Adrenal gland (tissue), 12 donors: Measurements from ENCODE around the gene PCDHA2. TPM values are rescaled to one million over a fixed set of nuclear protein-coding genes. Genes with fewer than 3 reads are reported as not detected.
"Not testable (repeated sequence)": the region's sequence is repeated elsewhere in the genome, so short reads cannot be mapped to it uniquely, and the experiment has no call there.

Experiments
- DNase-seq, 7 donors: peaks; one replicate each; pipeline ENCODE4 v3.0.0-alpha.2; 2019 to 2020
- H3K27ac ChIP-seq, 5 donors: fragments of 200-600 bp; sonication (generic) in 4 of 5; 1 replicate in 3 of 5; 2 replicates in 2 of 5; pipeline versions ENCODE4 v1.5.1 to v1.8.0; 2016 to 2020; ENCODE audit warnings: mild to moderate bottlenecking in 1 of 5
- H3K27me3 ChIP-seq: fragments of 200-600 bp; 2 replicates; pipeline ENCODE4 v1.8.0; 2021
- H3K36me3 ChIP-seq, 2 donors: fragments of 200-600 bp; replicated peaks in 1 of 2; 1 replicate in 1 of 2; 2 replicates in 1 of 2; pipeline versions ENCODE4 v1.5.1 to v1.8.0; 2018 to 2022
- H3K4me1 ChIP-seq, 2 donors: fragments of 200-600 bp; replicated peaks in 1 of 2; 1 replicate in 1 of 2; 2 replicates in 1 of 2; pipeline versions ENCODE4 v1.5.1 to v1.8.0; 2018 to 2021
- H3K4me3 ChIP-seq, 4 donors: fragments of 200-600 bp; sonication (generic) in 3 of 4; one replicate each; pipeline ENCODE4 v1.5.1; 2016 to 2018
- H3K9me3 ChIP-seq, 3 donors: fragments of 200-600 bp; sonication (generic) in 1 of 3; replicated peaks in 1 of 3; 1 replicate in 2 of 3; 2 replicates in 1 of 3; pipeline versions ENCODE4 v1.5.1 to v1.8.0; 2016 to 2021
- CTCF ChIP-seq, 6 experiments: fragments of 450-650 bp in 4 of 6; fragments of 200-600 bp in 2 of 6; sonication (generic) in 1 of 6; IDR thresholded peaks; 1 replicate in 5 of 6; 2 replicates in 1 of 6; pipeline versions ENCODE4 v1.5.1 to v1.8.0; 2016 to 2021; ENCODE audit warnings: antibody characterized with exemption in 6 of 6, mild to moderate bottlenecking in 2 of 6, moderate library complexity in 1 of 6
- POLR2A ChIP-seq, 2 donors: fragments of 450-650 bp; IDR thresholded peaks; one replicate each; pipeline ENCODE4 v1.6.1; 2017; ENCODE audit warnings: antibody characterized with exemption in 2 of 2, mild to moderate bottlenecking in 2 of 2, moderate library complexity in 1 of 2
- WGBS, 4 donors: extraction: QIAGEN DNeasy Blood & Tissue Kit in 2 of 4; methylation state at CpG; one replicate each; pipeline versions ENCODE4 v1.1.5 to v1.1.7; 2013 to 2017; 5-methylcytosine and 5-hydroxymethylcytosine counted together
- intact Hi-C, 2 donors: fragments of 100-400 bp; cut with DNase I; formaldehyde crosslinking; loops; one replicate each; pipeline versions ENCODE4 v1.14.1 to v1.15.0; 2022 to 2023
- polyA plus RNA-seq, 3 donors: library from polyadenylated mRNA; stranded (reverse); fragments of 200-250 nt in 2 of 3; fragments of 350-450 nt in 1 of 3; fragmentation: Illumina TruSeq in 1 of 3; extraction: RNeasy Lipid Tissue Mini Kit (QIAGEN cat#74804) in 1 of 3; gene quantifications; one replicate each; pipeline ENCODE4 v1.2.3, GENCODE V29; 2013 to 2014
- total RNA-seq, 9 donors: library from RNA; depleted of rRNA in 4 of 9; stranded (reverse); fragments of >200 nt in 4 of 9; fragments of 120-200 nt in 1 of 9; fragmentation: NEBNext Ultra II Directional in 1 of 9; extraction: Animal tissue kit (Norgen Biotek cat#: 25700) in 1 of 9; gene quantifications; one replicate each; pipeline versions ENCODE4 v1.1.0 to v1.2.4, GENCODE V29; 2013 to 2023
- donor health status: healthy with polysubstance abuse.
- donor health status: Bipolar disorder and iron deficiency.
- donor health status: DM: yes; HTN: yes; CAD: no.
- donor health status: DM: no; HTN: no; CAD: no.
- donor health status: DM: no; HTN: no; CAD: no.
- donor health status: DM: yes; HTN: yes; CAD: no.

PCDHA2 gene
- total and polyA plus RNA-seq, 12 donors, result 0.03 to 0.28 (median 0.14) TPM; not detected in 6

- TF ChIP-seq CTCF (IDR thresholded peaks at IDR 0.05) (peak in 2 of 6 experiments; percentile 12 to 26), POLR2A (IDR thresholded peaks at IDR 0.05) (no peak)
- Histone ChIP-seq H3K9me3 (peaks cover 0 to 14% (median 0%) of the 10 kb centered on the region in 3 donors), H3K4me1 (no peaks in the 10 kb centered on the region), H3K27me3 (peaks cover 9% of the 10 kb centered on the region), H3K27ac (no peak within 1 kb of the TSS), H3K36me3 (no peaks in the 10 kb centered on the region), H3K4me3 (no peak within 1 kb of the TSS)
- WGBS, 4 donors, result 20 to 30% (median 26%) methylated on average over 20 to 39 of the region's 39 CpGs
- intact Hi-C loops, result no loop called here
- peak in 1 of 7 donors; percentile 19 for DNase-seq
Measured at GRCh38 chr5:140821375-140822280, 27.0 kb downstream of the PCDHA2 start, which contains the start of gene PCDHA5. Gene PCDHA5 (plus strand): TSS chr5:140821613.

GRCh38 chr5:140822281-140822629 lies 27.6 kb downstream of the PCDHA2 start:
- Histone ChIP-seq H3K4me3 (no peak overlapping the region), H3K9me3 (peaks cover 0 to 14% (median 0%) of the 10 kb centered on the region in 3 donors), H3K36me3 (no peaks in the 10 kb centered on the region), H3K27me3 (peaks cover 9% of the 10 kb centered on the region), H3K4me1 (no peaks in the 10 kb centered on the region), H3K27ac (no peak overlapping the region)
- no peak for DNase-seq
- TF ChIP-seq CTCF (IDR thresholded peaks at IDR 0.05) (no peak), POLR2A (IDR thresholded peaks at IDR 0.05) (no peak)
- 22 to 27% (median 25%) methylated on average over 6 of the region's 6 CpGs for WGBS, 4 donors
- intact Hi-C loops, result no loop called here

- H3K4me3 ChIP-seq, H3K4me1 ChIP-seq, H3K27me3 ChIP-seq, H3K36me3 ChIP-seq, H3K27ac ChIP-seq, intact Hi-C loops, DNase-seq: not testable (repeated sequence)
- peaks cover 0 to 14% (median 0%) of the 10 kb centered on the region in 3 donors for H3K9me3 ChIP-seq
- 41 to 63% (median 50%) methylated on average over 38 to 48 of the region's 48 CpGs for WGBS, 4 donors
Measured at GRCh38 chr5:140822969-140823368, 28.3 kb downstream of the PCDHA2 start.

GRCh38 chr5:140823475-140823874 lies 28.8 kb downstream of the PCDHA2 start:
- H3K27me3 ChIP-seq, result peaks cover 9% of the 10 kb centered on the region
- intact Hi-C loops, result no loop called here
- no peaks in the 10 kb centered on the region for H3K4me1 ChIP-seq
- H3K27ac ChIP-seq, result no peak overlapping the region
- WGBS, 4 donors, result 40 to 93% (median 52%) methylated on average over 3 to 38 of the region's 38 CpGs
- no peaks in the 10 kb centered on the region for H3K36me3 ChIP-seq
- H3K4me3 ChIP-seq, result no peak overlapping the region
- DNase-seq, result no peak
- TF ChIP-seq CTCF (IDR thresholded peaks at IDR 0.05), result no peak
- TF ChIP-seq POLR2A (IDR thresholded peaks at IDR 0.05), result no peak
- peaks cover 0 to 14% (median 0%) of the 10 kb centered on the region in 3 donors for H3K9me3 ChIP-seq
